ENCODE data around the gene RAD52. TPM values are rescaled to one million over a fixed set of nuclear protein-coding genes. Genes with fewer than 3 reads are reported as not detected.
"Not testable (repeated sequence)": the region's sequence is repeated elsewhere in the genome, so short reads cannot be mapped to it uniquely, and the experiment has no call there.

Gene RAD52
- total RNA-seq, 2 experiments from 2014 or later, result 30.3 to 30.8 TPM

GRCh38 chr12:943051-943450, 6.4 kb downstream of the RAD52 start:
- Histone ChIP-seq H3K4me2 (ENCODE audit: low read length) (no peak overlapping the region), H3K79me2 (ENCODE audit: insufficient read depth, low read depth, low read length) (peaks cover 45% of the 10 kb centered on the region), H3K27ac (ENCODE audit: low read depth, low read length, poor library complexity, severe bottlenecking) (no peak overlapping the region), H4K20me1 (ENCODE audit: insufficient read depth, low read length) (no peaks in the 10 kb centered on the region), H3K4me3 (ENCODE audit: low read depth, low read length, poor library complexity, severe bottlenecking) (no peak overlapping the region), H3K9me2 (ENCODE audit: insufficient read depth, low read length) (no peaks in the 10 kb centered on the region), H3K9me3 (ENCODE audit: low read length) (no peaks in the 10 kb centered on the region), H3K36me3 (ENCODE audit: insufficient read depth, low read length) (peaks cover 63% of the 10 kb centered on the region), H2AFZ (ENCODE audit: low read length) (no peak overlapping the region), H3K4me1 (ENCODE audit: insufficient read depth, low read length, poor library complexity, severe bottlenecking) (peaks cover 16% of the 10 kb centered on the region)
- CTCF ChIA-PET (ENCODE audit: unreplicated experiment), result no interaction called here
- TF ChIP-seq CTCF (conservative IDR thresholded peaks at IDR 0.05; ENCODE audit: low read length), result no peak
- TF ChIP-seq EZH2phosphoT487 (IDR thresholded peaks at IDR 0.05; ENCODE audit: borderline replicate concordance, low read depth, low read length), result no peak
- POLR2A ChIA-PET, result interaction anchor here (0.5 kb wide), 1 partner anchor 119 kb away, joined by 3 read pairs; no protein-coding TSS in a partner anchor
- intact Hi-C loops (cut with micrococcal nuclease; ENCODE audit: unreplicated experiment), result no loop called here
- no TSS peak for BruUV-seq (replicated peaks)
- DNase-seq (ENCODE audit: low spot score), result no peak

- intact Hi-C loops (cut with micrococcal nuclease; ENCODE audit: unreplicated experiment), result no loop called here
- no peak overlapping the region for H2AFZ ChIP-seq (ENCODE audit: low read length)
- no peak for TF ChIP-seq CTCF (conservative IDR thresholded peaks at IDR 0.05; ENCODE audit: low read length)
- TF ChIP-seq EZH2phosphoT487 (IDR thresholded peaks at IDR 0.05; ENCODE audit: borderline replicate concordance, low read depth, low read length), result no peak
- H3K9me2 ChIP-seq (ENCODE audit: insufficient read depth, low read length), result no peaks in the 10 kb centered on the region
- H4K20me1 ChIP-seq (ENCODE audit: insufficient read depth, low read length), result no peaks in the 10 kb centered on the region
- H3K4me2 ChIP-seq (ENCODE audit: low read length), result no peak overlapping the region
- POLR2A ChIA-PET, result interaction anchor here (0.6 to 0.8 kb wide), 4 partner anchors 10 to 148 kb away, joined by 3 to 4 read pairs (median 4); partner anchors contain the start of gene RAD52
- peaks cover 67% of the 10 kb centered on the region for H3K36me3 ChIP-seq (ENCODE audit: insufficient read depth, low read length)
- BruUV-seq (replicated peaks), result no TSS peak
- H3K9me3 ChIP-seq (ENCODE audit: low read length), result no peaks in the 10 kb centered on the region
- CTCF ChIA-PET (ENCODE audit: unreplicated experiment), result no interaction called here
- no peaks in the 10 kb centered on the region for H3K4me1 ChIP-seq (ENCODE audit: insufficient read depth, low read length, poor library complexity, severe bottlenecking)
- peaks cover 18% of the 10 kb centered on the region for H3K79me2 ChIP-seq (ENCODE audit: insufficient read depth, low read depth, low read length)
- H3K4me3 ChIP-seq (ENCODE audit: low read depth, low read length, poor library complexity, severe bottlenecking), result no peak overlapping the region
- DNase-seq (ENCODE audit: low spot score), result no peak
- no peak overlapping the region for H3K27ac ChIP-seq (ENCODE audit: low read depth, low read length, poor library complexity, severe bottlenecking)
Observed at GRCh38 chr12:938810-939209, 10.7 kb downstream of the RAD52 start.

- Histone ChIP-seq H3K27ac (ENCODE audit: low read depth, low read length, poor library complexity, severe bottlenecking) (no peak overlapping the region), H3K9me2 (ENCODE audit: insufficient read depth, low read length) (no peaks in the 10 kb centered on the region), H3K4me3 (ENCODE audit: low read depth, low read length, poor library complexity, severe bottlenecking) (no peak overlapping the region), H4K20me1 (ENCODE audit: insufficient read depth, low read length) (no peaks in the 10 kb centered on the region), H3K36me3 (ENCODE audit: insufficient read depth, low read length) (peaks cover 58% of the 10 kb centered on the region), H3K79me2 (ENCODE audit: insufficient read depth, low read depth, low read length) (peaks cover 18% of the 10 kb centered on the region), H3K4me2 (ENCODE audit: low read length) (no peak overlapping the region), H2AFZ (ENCODE audit: low read length) (no peak overlapping the region), H3K9me3 (ENCODE audit: low read length) (no peaks in the 10 kb centered on the region), H3K4me1 (ENCODE audit: insufficient read depth, low read length, poor library complexity, severe bottlenecking) (no peaks in the 10 kb centered on the region)
- no peak for DNase-seq (ENCODE audit: low spot score)
- intact Hi-C loops (cut with micrococcal nuclease; ENCODE audit: unreplicated experiment), result no loop called here
- no peak for TF ChIP-seq CTCF (conservative IDR thresholded peaks at IDR 0.05; ENCODE audit: low read length)
- no peak for TF ChIP-seq EZH2phosphoT487 (IDR thresholded peaks at IDR 0.05; ENCODE audit: borderline replicate concordance, low read depth, low read length)
- BruUV-seq (replicated peaks), result no TSS peak
- ChIA-PET CTCF (ENCODE audit: unreplicated experiment) (no interaction called here), POLR2A (interaction anchor here (0.7 to 0.9 kb wide), 2 partner anchors 10 to 159 kb away, joined by 3 to 4 read pairs; no protein-coding TSS in a partner anchor)
Observed at GRCh38 chr12:936377-937345, 12.8 kb downstream of the RAD52 start.

GRCh38 chr12:935891-936290, 13.6 kb downstream of the RAD52 start:
- BruUV-seq (replicated peaks); intact Hi-C loops (cut with micrococcal nuclease; ENCODE audit: unreplicated experiment): not testable (repeated sequence)

More at GRCh38 chr12:935891-936290, 13.6 kb downstream of the RAD52 start:
- H3K9me3 ChIP-seq (ENCODE audit: low read length); CTCF ChIA-PET (ENCODE audit: unreplicated experiment); H3K4me2 ChIP-seq (ENCODE audit: low read length); H3K27ac ChIP-seq (ENCODE audit: low read depth, low read length, poor library complexity, severe bottlenecking); H3K4me1 ChIP-seq (ENCODE audit: insufficient read depth, low read length, poor library complexity, severe bottlenecking); H3K9me2 ChIP-seq (ENCODE audit: insufficient read depth, low read length); H3K4me3 ChIP-seq (ENCODE audit: low read depth, low read length, poor library complexity, severe bottlenecking); H2AFZ ChIP-seq (ENCODE audit: low read length); H4K20me1 ChIP-seq (ENCODE audit: insufficient read depth, low read length); DNase-seq (ENCODE audit: low spot score): not testable (repeated sequence)
- peaks cover 15% of the 10 kb centered on the region for H3K79me2 ChIP-seq (ENCODE audit: insufficient read depth, low read depth, low read length)
- H3K36me3 ChIP-seq (ENCODE audit: insufficient read depth, low read length), result peaks cover 61% of the 10 kb centered on the region
- POLR2A ChIA-PET, result interaction anchor here (0.6 to 0.7 kb wide), 2 partner anchors 58 to 89 kb away, joined by 3 to 4 read pairs; no protein-coding TSS in a partner anchor

All from OCI-LY7 (cell line).